Pancreas (tissue), 10 donors: ENCODE measurements around the gene MCU. TPM values are rescaled to one million over a fixed set of nuclear protein-coding genes. Genes with fewer than 3 reads are reported as not detected.
"Not testable (repeated sequence)": the region's sequence is repeated elsewhere in the genome, so short reads cannot be mapped to it uniquely, and the experiment has no call there.

Experiments
- ATAC-seq, 4 donors: fragments of 200-7000 bp; cut with Tn5 transposase; one replicate each; pipeline versions ENCODE4 v1.8.0 to v1.9.1; 2020; ENCODE audit warnings: mild to moderate bottlenecking in 4 of 4, moderate library complexity in 4 of 4
- DNase-seq, 6 donors: peaks; one replicate each; pipeline ENCODE4 v3.0.0-alpha.2; 2020
- FAIRE-seq: peaks from 2 replicates; lab custom pipeline; 2012; peaks lifted over from hg19 to GRCh38; lab: Jason Lieb, UNC
- H3K27ac ChIP-seq, 4 donors: fragments of 200-600 bp; sonication (generic); 1 replicate in 3 of 4; 2 replicates in 1 of 4; pipeline versions ENCODE4 v1.5.0 to v1.8.0; 2020
- H3K27me3 ChIP-seq, 4 donors: fragments of 200-600 bp; one replicate each; pipeline ENCODE4 v1.8.0; 2021
- H3K36me3 ChIP-seq, 3 donors: fragments of 200-600 bp; sonication (generic) in 1 of 3; one replicate each; pipeline versions ENCODE4 v1.5.0 to v1.8.0; 2020 to 2021
- H3K4me1 ChIP-seq, 3 donors: fragments of 200-600 bp; one replicate each; pipeline ENCODE4 v1.8.0; 2021
- H3K4me3 ChIP-seq, 4 donors: fragments of 200-600 bp; sonication (generic) in 2 of 4; one replicate each; pipeline versions ENCODE4 v1.5.0 to v1.8.0; 2020 to 2021
- H3K9me3 ChIP-seq, 4 donors: fragments of 200-600 bp; one replicate each; pipeline ENCODE4 v1.8.0; 2021
- WGBS, 2 donors: extraction: QIAGEN DNeasy Blood & Tissue Kit; methylation state at CpG; one replicate each; pipeline ENCODE4 v1.1.7; 2013; 5-methylcytosine and 5-hydroxymethylcytosine counted together
- intact Hi-C, 3 donors: fragments of 100-400 bp; cut with DNase I; formaldehyde crosslinking; loops; one replicate each; pipeline versions ENCODE4 v1.11.1 to v1.14.2; 2022
- polyA plus RNA-seq, 2 donors: library from polyadenylated mRNA; stranded (reverse); fragments of 200-250 nt; gene quantifications; one replicate each; pipeline ENCODE4 v1.2.3, GENCODE V29; 2013
- total RNA-seq, 6 donors: library from RNA; stranded (reverse); fragmentation: NEBNext Ultra II Directional in 4 of 6; extraction: Animal tissue kit (Norgen Biotek cat#: 25700) in 4 of 6; gene quantifications; one replicate each; pipeline versions ENCODE4 v1.2.1 to v1.2.4, GENCODE V29; 2021 to 2023
- TF ChIP-seq, protein P1 (sequence below), 4 donors: fragments of 200-600 bp; sonication (generic) in 3 of 4; IDR thresholded peaks; one replicate each; pipeline versions ENCODE4 v1.5.0 to v1.8.0; 2021; ENCODE audit warnings: antibody characterized with exemption in 4 of 4
- donor health status: healthy with polysubstance abuse.
- donor health status: DM: no; HTN: no; CAD: no; lungs with moderate emphysema.
- donor health status: DM: no; HTN: no; CAD: no.
- donor health status: control.
- donor health status: control.
- donor health status: Bipolar disorder and iron deficiency.
- donor health status: DM: yes; HTN: yes; CAD: no.
- donor health status: DM: no; HTN: no; CAD: no.
- donor health status: DM: no; HTN: no; CAD: no.
- donor health status: DM: yes; HTN: yes; CAD: no.

Gene MCU
- total and polyA plus RNA-seq, 8 donors = 6.3 to 15.5 (median 9.2) TPM

DNA sequence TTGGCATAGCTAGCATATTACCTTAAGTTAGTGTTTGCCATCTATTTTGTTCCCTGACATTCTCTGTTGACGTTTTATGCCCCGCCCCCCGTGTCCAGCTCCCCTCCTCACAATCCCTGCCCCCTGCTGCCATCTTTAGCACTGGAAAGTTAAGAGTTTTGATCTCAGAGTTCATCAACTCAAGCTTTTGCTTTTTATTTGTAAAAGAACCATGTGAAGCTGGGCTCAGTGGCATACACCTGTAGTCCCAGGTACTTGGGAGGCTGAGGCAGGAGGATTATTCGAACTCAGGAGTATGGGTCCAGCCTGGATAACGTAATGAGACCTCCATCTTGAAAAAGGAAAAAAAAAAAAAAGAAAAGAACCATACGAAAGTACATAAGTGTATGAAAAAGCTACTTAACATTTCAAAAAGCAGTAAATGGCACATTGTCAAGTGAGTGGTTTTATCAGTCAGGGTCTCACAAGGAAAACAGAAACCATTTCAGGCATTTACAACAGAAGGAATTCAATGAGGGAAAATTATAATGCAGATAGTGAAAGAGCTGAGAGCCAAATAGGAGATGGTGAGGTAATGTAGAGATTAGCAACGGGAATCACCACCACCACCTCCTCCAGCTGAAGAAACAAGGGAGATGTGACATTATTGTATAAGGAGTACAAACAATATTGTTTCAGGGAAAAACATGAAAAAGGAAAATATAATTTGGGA is 64.9 kb downstream of the MCU start:
- TF ChIP-seq, protein P1, sequence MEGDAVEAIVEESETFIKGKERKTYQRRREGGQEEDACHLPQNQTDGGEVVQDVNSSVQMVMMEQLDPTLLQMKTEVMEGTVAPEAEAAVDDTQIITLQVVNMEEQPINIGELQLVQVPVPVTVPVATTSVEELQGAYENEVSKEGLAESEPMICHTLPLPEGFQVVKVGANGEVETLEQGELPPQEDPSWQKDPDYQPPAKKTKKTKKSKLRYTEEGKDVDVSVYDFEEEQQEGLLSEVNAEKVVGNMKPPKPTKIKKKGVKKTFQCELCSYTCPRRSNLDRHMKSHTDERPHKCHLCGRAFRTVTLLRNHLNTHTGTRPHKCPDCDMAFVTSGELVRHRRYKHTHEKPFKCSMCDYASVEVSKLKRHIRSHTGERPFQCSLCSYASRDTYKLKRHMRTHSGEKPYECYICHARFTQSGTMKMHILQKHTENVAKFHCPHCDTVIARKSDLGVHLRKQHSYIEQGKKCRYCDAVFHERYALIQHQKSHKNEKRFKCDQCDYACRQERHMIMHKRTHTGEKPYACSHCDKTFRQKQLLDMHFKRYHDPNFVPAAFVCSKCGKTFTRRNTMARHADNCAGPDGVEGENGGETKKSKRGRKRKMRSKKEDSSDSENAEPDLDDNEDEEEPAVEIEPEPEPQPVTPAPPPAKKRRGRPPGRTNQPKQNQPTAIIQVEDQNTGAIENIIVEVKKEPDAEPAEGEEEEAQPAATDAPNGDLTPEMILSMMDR (IDR thresholded peaks at IDR 0.05) = no peak
- ATAC-seq (peak in 1 of 4 donors; percentile 21), DNase-seq (no peak), FAIRE-seq (no peak)
- Histone ChIP-seq H3K9me3 (no peaks in the 10 kb centered on the region), H3K4me3 (no peak overlapping the region), H3K27me3 (no peaks in the 10 kb centered on the region), H3K27ac (no peak overlapping the region), H3K36me3 (no peaks in the 10 kb centered on the region), H3K4me1 (no peaks in the 10 kb centered on the region)
- intact Hi-C loops = no loop called here
- WGBS, 2 donors = 76 to 81% methylated on average over 7 of the region's 7 CpGs

- no peak for ATAC-seq
- no peak overlapping the region for H3K4me3 ChIP-seq
- H3K27ac ChIP-seq = no peak overlapping the region
- no peak for FAIRE-seq
- H3K36me3 ChIP-seq = no peaks in the 10 kb centered on the region
- intact Hi-C loops = no loop called here
- H3K27me3 ChIP-seq = no peaks in the 10 kb centered on the region
- no peaks in the 10 kb centered on the region for H3K4me1 ChIP-seq
- no peaks in the 10 kb centered on the region for H3K9me3 ChIP-seq
- TF ChIP-seq, protein P1 (IDR thresholded peaks at IDR 0.05) = no peak
- WGBS, 2 donors = 63 to 70% methylated on average over 2 of the region's 2 CpGs
- DNase-seq = no peak
Measured at GRCh38 chr10:72757732-72758131, 65.8 kb downstream of the MCU start.

DNA sequence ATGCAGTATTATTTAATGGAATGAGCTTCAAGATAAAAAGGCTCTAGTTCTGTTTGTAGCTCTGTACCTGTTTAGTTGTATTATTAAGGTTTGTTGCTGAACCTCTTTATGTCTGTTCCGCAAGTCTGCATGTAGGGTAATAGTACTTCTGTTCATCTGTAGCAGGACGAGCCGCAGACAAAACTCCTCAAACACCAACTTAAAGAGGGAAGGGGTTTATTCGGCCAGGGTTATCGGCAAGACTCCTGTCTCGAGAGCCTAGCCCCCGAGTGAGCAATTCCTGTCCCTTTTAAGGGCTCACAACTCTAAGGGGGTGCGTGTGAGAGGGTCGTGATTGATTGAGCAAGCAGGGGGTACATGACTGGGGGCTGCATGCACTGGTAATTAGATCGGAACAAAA is 67.0 kb downstream of the MCU start:
- H3K27ac ChIP-seq, H3K36me3 ChIP-seq, H3K4me1 ChIP-seq, H3K4me3 ChIP-seq, ATAC-seq, intact Hi-C loops, DNase-seq, FAIRE-seq, H3K27me3 ChIP-seq, H3K9me3 ChIP-seq: not testable (repeated sequence)
- 92 to 93% methylated on average over 10 of the region's 10 CpGs for WGBS, 2 donors

DNA sequence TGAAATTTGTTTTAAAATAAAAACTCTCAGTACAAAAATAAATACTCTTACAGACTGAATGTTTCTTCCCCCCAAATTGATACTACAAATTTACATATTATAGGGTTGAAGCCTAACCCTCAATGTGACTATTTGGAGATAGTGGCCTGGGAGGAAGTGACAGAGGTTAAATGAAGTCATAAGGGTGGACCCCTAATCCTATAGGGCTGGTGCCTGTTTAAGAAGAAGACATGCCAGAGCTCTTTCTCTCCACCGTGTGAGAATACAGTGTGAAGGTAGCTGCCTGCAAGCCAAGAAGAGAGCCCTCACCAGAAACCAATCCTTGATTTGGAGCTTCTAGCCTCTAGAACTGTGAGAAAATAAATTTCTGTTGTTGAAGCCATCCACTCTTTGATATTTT is 67.6 kb downstream of the MCU start:
- DNase-seq (no peak), FAIRE-seq (no peak), ATAC-seq (no peak)
- no peak overlapping the region for H3K27ac ChIP-seq
- H3K4me1 ChIP-seq = no peaks in the 10 kb centered on the region
- TF ChIP-seq, protein P1 (IDR thresholded peaks at IDR 0.05) = no peak
- H3K4me3 ChIP-seq = no peak overlapping the region
- no peaks in the 10 kb centered on the region for H3K27me3 ChIP-seq
- no peaks in the 10 kb centered on the region for H3K36me3 ChIP-seq
- intact Hi-C loops = no loop called here
- 60 to 90% methylated on average over 1 of the region's 1 CpG for WGBS, 2 donors
- no peaks in the 10 kb centered on the region for H3K9me3 ChIP-seq

DNA sequence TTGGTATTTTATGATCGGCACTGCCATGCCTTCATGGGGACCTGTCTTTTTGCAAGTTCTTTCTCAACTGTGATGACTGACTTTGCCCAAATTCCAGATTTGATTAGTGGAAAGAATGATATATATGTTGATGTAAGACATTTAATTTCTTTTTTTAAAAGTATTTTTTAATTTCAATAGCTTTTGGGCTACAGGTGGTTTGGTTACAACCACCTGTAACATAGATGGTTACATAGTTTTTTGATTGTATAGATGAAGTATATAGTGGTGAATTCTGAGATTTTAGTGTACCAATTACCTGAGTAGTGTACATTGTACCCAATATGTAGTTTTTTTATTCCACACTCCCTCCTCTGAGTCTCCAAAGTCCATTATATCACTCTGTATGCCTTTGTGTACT is 69.6 kb downstream of the MCU start:
- no peak for DNase-seq
- no peaks in the 10 kb centered on the region for H3K36me3 ChIP-seq
- no peak overlapping the region for H3K27ac ChIP-seq
- no peaks in the 10 kb centered on the region for H3K27me3 ChIP-seq
- 97 to 98% methylated on average over 1 of the region's 1 CpG for WGBS, 2 donors
- no peaks in the 10 kb centered on the region for H3K9me3 ChIP-seq
- no peak for FAIRE-seq
- intact Hi-C loops = no loop called here
- no peak for ATAC-seq
- H3K4me3 ChIP-seq = no peak overlapping the region
- no peaks in the 10 kb centered on the region for H3K4me1 ChIP-seq
- TF ChIP-seq, protein P1 (IDR thresholded peaks at IDR 0.05) = no peak
